ENCODE measurements around the gene TRAF3IP3. TPM values are rescaled to one million over a fixed set of nuclear protein-coding genes. Genes with fewer than 3 reads are reported as not detected.

TRAF3IP3 gene
- polyA plus RNA-seq, 2 of the 4 experiments (the other 2 are of a cell fraction): not detected

DNA sequence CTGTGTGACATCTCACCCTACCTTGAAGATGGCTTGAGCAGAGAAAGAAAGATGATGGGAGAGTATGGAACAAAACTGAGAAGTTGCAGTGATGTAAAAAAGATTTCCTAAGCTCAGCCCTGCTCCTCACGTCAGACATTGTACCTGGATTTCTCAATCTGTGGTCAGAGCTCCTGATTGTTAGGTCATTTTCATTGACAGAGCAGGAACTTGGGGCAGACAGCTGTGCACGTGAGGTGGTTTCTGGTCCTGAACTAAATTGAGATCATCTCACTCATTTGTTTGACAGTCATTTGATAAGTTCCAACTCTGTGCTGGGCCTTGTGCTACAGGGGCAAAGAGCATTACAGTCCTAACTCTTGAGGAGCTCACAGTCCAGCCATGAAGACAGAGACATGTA lies 10.2 kb downstream of the TRAF3IP3 start:
- FAIRE-seq: no peak
- H3K27ac ChIP-seq: no peak overlapping the region
- ATAC-seq: no peak
- H3K4me3 ChIP-seq: no peak overlapping the region
- CTCF ChIA-PET: interaction anchor here (0.9 to 1.7 kb wide), 2 partner anchors 17 to 55 kb away, joined by 3 to 10 read pairs; no protein-coding TSS in a partner anchor
- DNase-seq (ENCODE audit: low read depth in 1 of 2, low spot score in 1 of 2): no peak
- H3K9me3 ChIP-seq: no peaks in the 10 kb centered on the region
- no peak for TF ChIP-seq POLR2AphosphoS2 (conservative IDR thresholded peaks at IDR 0.05; ENCODE audit: low read length)
- no peak for TF ChIP-seq CBX2 (IDR thresholded peaks at IDR 0.05; ENCODE audit: borderline replicate concordance, low read depth)
- TF ChIP-seq, protein P1, sequence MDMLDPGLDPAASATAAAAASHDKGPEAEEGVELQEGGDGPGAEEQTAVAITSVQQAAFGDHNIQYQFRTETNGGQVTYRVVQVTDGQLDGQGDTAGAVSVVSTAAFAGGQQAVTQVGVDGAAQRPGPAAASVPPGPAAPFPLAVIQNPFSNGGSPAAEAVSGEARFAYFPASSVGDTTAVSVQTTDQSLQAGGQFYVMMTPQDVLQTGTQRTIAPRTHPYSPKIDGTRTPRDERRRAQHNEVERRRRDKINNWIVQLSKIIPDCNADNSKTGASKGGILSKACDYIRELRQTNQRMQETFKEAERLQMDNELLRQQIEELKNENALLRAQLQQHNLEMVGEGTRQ (IDR thresholded peaks at IDR 0.05): no peak
- no peak for TF ChIP-seq ZFP36 (IDR thresholded peaks at IDR 0.05; ENCODE audit: borderline replicate concordance, partially characterized antibody)
- H3K4me2 ChIP-seq: no peak overlapping the region
- WGBS (ENCODE audit: missing lambda C conversion rate): 31% methylated on average over 2 of the region's 2 CpGs
- no peaks in the 10 kb centered on the region for H3K4me1 ChIP-seq
- POLR2A ChIA-PET: no interaction called here

DNA sequence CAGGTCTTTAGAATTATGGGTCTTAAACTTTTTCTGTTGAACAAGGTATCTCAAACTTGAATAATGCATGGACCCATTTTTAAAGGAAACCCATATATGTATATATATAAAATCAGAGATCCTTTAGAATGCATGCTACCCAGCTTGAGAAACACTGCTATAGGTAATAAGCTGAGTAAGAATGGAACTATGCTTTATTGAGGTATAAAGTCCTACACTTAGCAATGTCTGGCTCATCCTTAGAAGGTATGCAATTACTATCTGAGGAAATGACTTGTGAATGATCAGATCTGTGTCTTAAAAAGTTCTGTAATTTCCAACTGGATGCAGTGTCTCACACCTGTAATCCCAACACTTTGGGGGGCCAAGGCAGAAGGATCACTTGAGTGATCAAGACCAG lies 11.2 kb downstream of the TRAF3IP3 start:
- Histone ChIP-seq H3K4me2 (no peak overlapping the region), H3K27ac (no peak overlapping the region), H3K9me3 (no peaks in the 10 kb centered on the region), H3K4me1 (no peaks in the 10 kb centered on the region), H3K4me3 (no peak overlapping the region)
- POLR2A ChIA-PET: no interaction called here
- CTCF ChIA-PET: interaction anchor here (1.7 kb wide), 1 partner anchor 19 kb away, joined by 10 read pairs; no protein-coding TSS in a partner anchor
- DNase-seq (ENCODE audit: low read depth in 1 of 2, low spot score in 1 of 2): no peak
- no peak for TF ChIP-seq EP300 (IDR thresholded peaks at IDR 0.05)
- no peak for TF ChIP-seq JUN (IDR thresholded peaks at IDR 0.05)
- TF ChIP-seq, protein P2, sequence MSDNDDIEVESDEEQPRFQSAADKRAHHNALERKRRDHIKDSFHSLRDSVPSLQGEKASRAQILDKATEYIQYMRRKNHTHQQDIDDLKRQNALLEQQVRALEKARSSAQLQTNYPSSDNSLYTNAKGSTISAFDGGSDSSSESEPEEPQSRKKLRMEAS (IDR thresholded peaks at IDR 0.05): no peak
- no peak for TF ChIP-seq GATA3 (IDR thresholded peaks at IDR 0.05; ENCODE audit: borderline replicate concordance)
- no peak for TF ChIP-seq CHD4 (IDR thresholded peaks at IDR 0.05; ENCODE audit: borderline replicate concordance)
- no peak for TF ChIP-seq EHF (CRISPR knock-in tag; IDR thresholded peaks at IDR 0.05)
- no peak for FAIRE-seq
- ATAC-seq: no peak

DNA sequence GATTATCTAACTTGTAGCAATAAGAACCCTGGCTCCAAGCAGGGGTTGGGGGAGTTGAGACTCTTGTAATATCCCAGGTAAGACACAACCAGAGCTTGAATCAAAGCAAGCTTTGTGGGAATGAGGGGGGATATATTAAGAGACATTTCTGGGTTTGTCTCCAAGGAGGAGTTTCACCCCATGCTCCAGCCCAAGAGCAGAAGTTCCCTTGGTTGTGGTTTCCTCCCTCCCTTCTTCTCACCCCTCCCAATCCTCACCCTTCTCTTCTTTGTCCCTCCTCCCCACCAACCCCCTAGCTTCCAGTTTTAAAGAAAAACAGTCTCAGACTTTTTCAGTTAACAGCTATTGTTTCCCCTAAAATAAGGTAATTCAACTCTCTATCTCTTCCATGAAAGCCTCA lies 11.9 kb downstream of the TRAF3IP3 start:
- Histone ChIP-seq H3K9me3 (no peaks in the 10 kb centered on the region), H3K4me1 (no peaks in the 10 kb centered on the region), H3K27ac (no peak overlapping the region), H3K4me3 (no peak overlapping the region), H3K4me2 (no peak overlapping the region)
- CTCF ChIA-PET: interaction anchor here (0.7 to 1.5 kb wide), 5 partner anchors 10 to 202 kb away, joined by 3 to 5 read pairs (median 3); partner anchors contain the start of gene UTP25
- POLR2A ChIA-PET: no interaction called here
- TF ChIP-seq, protein P1 (IDR thresholded peaks at IDR 0.05): no peak
- TF ChIP-seq RFX5 (IDR thresholded peaks at IDR 0.05): no peak
- no peak for TF ChIP-seq BHLHE40 (IDR thresholded peaks at IDR 0.05; ENCODE audit: low read depth, low read length)
- no peak for TF ChIP-seq ESRRA (IDR thresholded peaks at IDR 0.05; ENCODE audit: borderline replicate concordance, low read length)
- TF ChIP-seq ZFP36 (IDR thresholded peaks at IDR 0.05; ENCODE audit: borderline replicate concordance, partially characterized antibody): no peak
- TF ChIP-seq CBX8 (IDR thresholded peaks at IDR 0.05): no peak
- no peak for TF ChIP-seq NR3C1 (IDR thresholded peaks at IDR 0.05)
- TF ChIP-seq HOXA7 (CRISPR knock-in tag; IDR thresholded peaks at IDR 0.05): no peak
- no peak for TF ChIP-seq KDM5A (IDR thresholded peaks at IDR 0.05)
- no peak for ATAC-seq
- DNase-seq (ENCODE audit: low read depth in 1 of 2, low spot score in 1 of 2): no peak
- no peak for FAIRE-seq

DNA sequence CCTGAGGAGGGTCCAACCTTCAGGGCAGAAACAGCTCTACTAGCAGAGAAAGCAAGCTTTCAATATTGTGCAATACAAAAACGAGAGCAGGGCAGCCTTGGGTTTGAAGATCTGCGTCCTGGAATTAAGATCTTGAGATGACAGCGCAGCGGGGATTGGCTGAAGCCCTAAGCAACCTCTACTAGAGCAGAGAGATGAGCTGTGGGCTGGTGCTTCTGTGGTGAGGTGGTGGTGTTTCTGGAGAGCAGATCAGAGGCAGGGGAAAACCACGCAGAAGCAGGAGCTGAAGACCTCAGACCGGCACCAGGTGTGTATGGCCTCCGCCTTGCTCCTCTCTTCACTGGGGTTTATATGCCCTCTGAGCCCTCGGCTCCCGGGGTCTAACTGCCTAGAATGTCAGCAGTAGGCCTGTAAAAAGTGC lies 12.5 kb downstream of the TRAF3IP3 start:
- 54% methylated on average over 9 of the region's 9 CpGs for WGBS (ENCODE audit: missing lambda C conversion rate)
- Histone ChIP-seq H3K4me3 (no peak overlapping the region), H3K4me2 (no peak overlapping the region), H3K27ac (no peak overlapping the region), H3K4me1 (no peaks in the 10 kb centered on the region), H3K9me3 (no peaks in the 10 kb centered on the region)
- FAIRE-seq: no peak
- no peak for ATAC-seq
- no peak for TF ChIP-seq BHLHE40 (IDR thresholded peaks at IDR 0.05; ENCODE audit: low read depth, low read length)
- no peak for TF ChIP-seq MAFK (IDR thresholded peaks at IDR 0.05; ENCODE audit: partially characterized antibody)
- no peak for TF ChIP-seq SMC3 (IDR thresholded peaks at IDR 0.05)
- TF ChIP-seq JUNB (IDR thresholded peaks at IDR 0.05): no peak
- TF ChIP-seq ZFP36 (IDR thresholded peaks at IDR 0.05; ENCODE audit: borderline replicate concordance, partially characterized antibody): no peak
- no peak for TF ChIP-seq HOXA7 (CRISPR knock-in tag; IDR thresholded peaks at IDR 0.05)
- TF ChIP-seq POLR2A (IDR thresholded peaks at IDR 0.05; ENCODE audit: low read length): no peak
- TF ChIP-seq TP53 (CRISPR knock-in tag; IDR thresholded peaks at IDR 0.05): no peak
- TF ChIP-seq ZC3H11A (IDR thresholded peaks at IDR 0.05): no peak
- TF ChIP-seq JUN (IDR thresholded peaks at IDR 0.05): no peak
- TF ChIP-seq, protein P3, sequence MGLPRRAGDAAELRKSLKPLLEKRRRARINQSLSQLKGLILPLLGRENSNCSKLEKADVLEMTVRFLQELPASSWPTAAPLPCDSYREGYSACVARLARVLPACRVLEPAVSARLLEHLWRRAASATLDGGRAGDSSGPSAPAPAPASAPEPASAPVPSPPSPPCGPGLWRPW (IDR thresholded peaks at IDR 0.05): no peak
- TF ChIP-seq, protein P4, sequence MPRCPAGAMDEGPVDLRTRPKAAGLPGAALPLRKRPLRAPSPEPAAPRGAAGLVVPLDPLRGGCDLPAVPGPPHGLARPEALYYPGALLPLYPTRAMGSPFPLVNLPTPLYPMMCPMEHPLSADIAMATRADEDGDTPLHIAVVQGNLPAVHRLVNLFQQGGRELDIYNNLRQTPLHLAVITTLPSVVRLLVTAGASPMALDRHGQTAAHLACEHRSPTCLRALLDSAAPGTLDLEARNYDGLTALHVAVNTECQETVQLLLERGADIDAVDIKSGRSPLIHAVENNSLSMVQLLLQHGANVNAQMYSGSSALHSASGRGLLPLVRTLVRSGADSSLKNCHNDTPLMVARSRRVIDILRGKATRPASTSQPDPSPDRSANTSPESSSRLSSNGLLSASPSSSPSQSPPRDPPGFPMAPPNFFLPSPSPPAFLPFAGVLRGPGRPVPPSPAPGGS (IDR thresholded peaks at IDR 0.05): no peak
- TF ChIP-seq RCOR1 (IDR thresholded peaks at IDR 0.05; ENCODE audit: low read depth, low read length): no peak
- TF ChIP-seq KDM5A (IDR thresholded peaks at IDR 0.05): no peak
- TF ChIP-seq RFX5 (IDR thresholded peaks at IDR 0.05): no peak
- no peak for TF ChIP-seq ZNF302 (CRISPR knock-in tag; IDR thresholded peaks at IDR 0.05)
- no peak for TF ChIP-seq RNF2 (IDR thresholded peaks at IDR 0.05; ENCODE audit: borderline replicate concordance, low read depth)
- DNase-seq (ENCODE audit: low read depth in 1 of 2, low spot score in 1 of 2): no peak
- ChIA-PET CTCF (interaction anchor here (1.0 to 1.5 kb wide), 4 partner anchors 10 to 202 kb away, joined by 3 to 5 read pairs (median 4); partner anchors contain the start of gene UTP25), POLR2A (no interaction called here)

Measured in A549 (cell line).